ENCODE results near the gene ZDHHC8. TPM values are rescaled to one million over a fixed set of nuclear protein-coding genes. Genes with fewer than 3 reads are reported as not detected.

ZDHHC8 gene
- total RNA-seq, 1 donor from 2014 or later, result 42.4 TPM

- intact Hi-C loops (cut with micrococcal nuclease), result no loop called here
- Histone ChIP-seq H3K27me3 (ENCODE audit: low read depth) (peaks cover 21% of the 10 kb centered on the region), H3K9me3 (replicated peaks) (no peaks in the 10 kb centered on the region)
These were observed 34.3 kb downstream of the ZDHHC8 start for GRCh38 chr22:20165913-20166312.

GRCh38 chr22:20166703-20167102 is 35.1 kb downstream of the ZDHHC8 start:
- intact Hi-C loops (cut with micrococcal nuclease), result no loop called here
- DNase-seq, result no peak
- H3K4me3 ChIP-seq, result no peak overlapping the region
- peaks cover 21% of the 10 kb centered on the region for H3K27me3 ChIP-seq (ENCODE audit: low read depth)
- H3K9me3 ChIP-seq (replicated peaks), result no peaks in the 10 kb centered on the region
- H3K36me3 ChIP-seq, result no peaks in the 10 kb centered on the region
- no peak for TF ChIP-seq CTCF (IDR thresholded peaks at IDR 0.05; ENCODE audit: borderline replicate concordance)
- no peaks in the 10 kb centered on the region for H3K4me1 ChIP-seq
- H3K27ac ChIP-seq (replicated peaks), result no peak overlapping the region

More at GRCh38 chr22:20165913-20166312, 34.3 kb downstream of the ZDHHC8 start:
- TF ChIP-seq CTCF (IDR thresholded peaks at IDR 0.05; ENCODE audit: borderline replicate concordance), result no peak
- no peaks in the 10 kb centered on the region for H3K36me3 ChIP-seq
- no peak for DNase-seq
- no peaks in the 10 kb centered on the region for H3K4me1 ChIP-seq
- no peak overlapping the region for H3K4me3 ChIP-seq
- no peak overlapping the region for H3K27ac ChIP-seq (replicated peaks)

GRCh38 chr22:20167643-20168322 is 36.2 kb downstream of the ZDHHC8 start:
- Histone ChIP-seq H3K36me3 (no peaks in the 10 kb centered on the region), H3K27ac (replicated peaks) (no peak overlapping the region), H3K4me1 (no peaks in the 10 kb centered on the region), H3K27me3 (ENCODE audit: low read depth) (peaks cover 21% of the 10 kb centered on the region), H3K4me3 (no peak overlapping the region), H3K9me3 (replicated peaks) (no peaks in the 10 kb centered on the region)
- DNase-seq, result no peak
- no peak for TF ChIP-seq CTCF (IDR thresholded peaks at IDR 0.05; ENCODE audit: borderline replicate concordance)
- intact Hi-C loops (cut with micrococcal nuclease), result no loop called here

GRCh38 chr22:20169253-20169822 is 37.7 kb downstream of the ZDHHC8 start:
- no peaks in the 10 kb centered on the region for H3K36me3 ChIP-seq
- H3K27ac ChIP-seq (replicated peaks), result no peak overlapping the region
- H3K9me3 ChIP-seq (replicated peaks), result no peaks in the 10 kb centered on the region
- TF ChIP-seq CTCF (IDR thresholded peaks at IDR 0.05; ENCODE audit: borderline replicate concordance), result no peak
- peaks cover 21% of the 10 kb centered on the region for H3K27me3 ChIP-seq (ENCODE audit: low read depth)
- H3K4me3 ChIP-seq, result no peak overlapping the region
- intact Hi-C loops (cut with micrococcal nuclease), result no loop called here
- DNase-seq, result no peak
- no peaks in the 10 kb centered on the region for H3K4me1 ChIP-seq

- Histone ChIP-seq H3K4me3 (no peak overlapping the region), H3K27ac (replicated peaks) (no peak overlapping the region), H3K4me1 (no peaks in the 10 kb centered on the region), H3K36me3 (no peaks in the 10 kb centered on the region), H3K27me3 (ENCODE audit: low read depth) (peaks cover 21% of the 10 kb centered on the region), H3K9me3 (replicated peaks) (no peaks in the 10 kb centered on the region)
- DNase-seq, result no peak
- no peak for TF ChIP-seq CTCF (IDR thresholded peaks at IDR 0.05; ENCODE audit: borderline replicate concordance)
- intact Hi-C loops (cut with micrococcal nuclease), result no loop called here
These were observed 38.6 kb downstream of the ZDHHC8 start for GRCh38 chr22:20170170-20170569.

All from left ventricle myocardium inferior (tissue), 1 donor.